HEK293T (cell line): ENCODE results near the gene CASP1.

Experiments used
- ARNT ChIP-seq: fragments of 450-650 bp; IDR thresholded peaks from 2 replicates; pipeline ENCODE4 v1.6.1; 2017; ENCODE audit warnings: mild to moderate bottlenecking
- BHLHE40 ChIP-seq: fragments of 450-650 bp; IDR thresholded peaks from 2 replicates; pipeline ENCODE4 v1.6.1; 2016; ENCODE audit warnings: mild to moderate bottlenecking, moderate library complexity, borderline replicate concordance
- CTBP1 ChIP-seq: fragments of 450-650 bp; IDR thresholded peaks from 2 replicates; pipeline ENCODE4 v1.6.1; 2016; ENCODE audit warnings: borderline replicate concordance
- ELF4 ChIP-seq: fragments of 450-650 bp; IDR thresholded peaks from 2 replicates; pipeline ENCODE4 v1.6.1; 2017; ENCODE audit warnings: antibody characterized with exemption
- FOXA1 ChIP-seq: fragments of 450-650 bp; IDR thresholded peaks from 2 replicates; pipeline ENCODE4 v1.6.1; 2016; ENCODE audit warnings: mild to moderate bottlenecking
- FOXM1 ChIP-seq: fragments of 450-650 bp; IDR thresholded peaks from 2 replicates; pipeline ENCODE4 v1.6.1; 2017; ENCODE audit warnings: mild to moderate bottlenecking, borderline replicate concordance
- HDGF ChIP-seq: fragments of 450-650 bp; IDR thresholded peaks from 2 replicates; pipeline ENCODE4 v1.6.1; 2017; ENCODE audit warnings: antibody characterized with exemption, borderline replicate concordance
- L3MBTL2 ChIP-seq: fragments of 450-650 bp; conservative IDR thresholded peaks from 2 replicates; pipeline ENCODE4 v1.6.1; 2016; ENCODE audit warnings: mild to moderate bottlenecking
- LEF1 ChIP-seq: fragments of 450-650 bp; IDR thresholded peaks from 2 replicates; pipeline ENCODE4 v1.6.1; 2017; ENCODE audit warnings: mild to moderate bottlenecking, borderline replicate concordance
- NFRKB ChIP-seq: fragments of 450-650 bp; IDR thresholded peaks from 2 replicates; pipeline ENCODE4 v1.6.1; 2016; ENCODE audit warnings: mild to moderate bottlenecking, moderate library complexity
- PKNOX1 ChIP-seq: fragments of 450-650 bp; IDR thresholded peaks from 2 replicates; pipeline ENCODE4 v1.6.1; 2016
- SP1 ChIP-seq: fragments of 450-650 bp; IDR thresholded peaks from 2 replicates; pipeline ENCODE4 v1.6.1; 2017
- SUZ12 ChIP-seq: fragments of 450-650 bp; IDR thresholded peaks from 2 replicates; pipeline ENCODE4 v1.6.1; 2016; ENCODE audit warnings: mild to moderate bottlenecking
- TARDBP ChIP-seq: fragments of 450-650 bp; IDR thresholded peaks from 2 replicates; pipeline ENCODE4 v1.6.1; 2016

- no peak for TF ChIP-seq SP1
- TF ChIP-seq HDGF = no peak
- no peak for TF ChIP-seq FOXM1
- TF ChIP-seq TARDBP = no peak
- no peak for TF ChIP-seq NFRKB
- TF ChIP-seq ELF4 = no peak
- TF ChIP-seq BHLHE40 = no peak
- TF ChIP-seq CTBP1 = no peak
- TF ChIP-seq SUZ12 = no peak
- no peak for TF ChIP-seq L3MBTL2
- TF ChIP-seq FOXA1 = no peak
- TF ChIP-seq PKNOX1 = no peak
- TF ChIP-seq LEF1 = no peak
- TF ChIP-seq ARNT = no peak
Observed at GRCh38 chr11:105056446-105056845, 21.5 kb upstream of the CASP1 start.
